Mucosa of descending colon (tissue), 3 donors: ENCODE results near the gene CEP63. TPM values are rescaled to one million over a fixed set of nuclear protein-coding genes. Genes with fewer than 3 reads are reported as not detected.

Experiments used
- ATAC-seq: fragments of 200-7000 bp; cut with Tn5 transposase; one replicate; pipeline ENCODE4 v1.9.1; 2020; ENCODE audit warnings: mild to moderate bottlenecking, moderate library complexity
- DNase-seq, 3 donors: peaks; one replicate each; pipeline ENCODE4 v3.0.0-alpha.2; 2020
- H3K36me3 ChIP-seq: fragments of 200-600 bp; one replicate; pipeline ENCODE4 v1.8.0; 2021; ENCODE audit warnings: low read depth, mild to moderate bottlenecking
- H3K4me1 ChIP-seq: fragments of 200-600 bp; one replicate; pipeline ENCODE4 v1.8.0; 2021; ENCODE audit warnings: low read depth, mild to moderate bottlenecking
- H3K4me3 ChIP-seq: fragments of 200-600 bp; one replicate; pipeline ENCODE4 v1.8.0; 2021; ENCODE audit warnings: mild to moderate bottlenecking
- H3K9me3 ChIP-seq: fragments of 200-600 bp; one replicate; pipeline ENCODE4 v1.8.0; 2021; ENCODE audit warnings: mild to moderate bottlenecking
- intact Hi-C, 2 donors: fragments of 100-400 bp; cut with DNase I in 1 of 2; cut with micrococcal nuclease in 1 of 2; formaldehyde crosslinking; loops; one replicate each; pipeline versions ENCODE4 v1.11.0 to v1.11.1; 2022; cut with DNase I, micrococcal nuclease
- total RNA-seq, 3 donors: library from RNA; stranded (reverse); fragmentation: NEBNext Ultra II Directional in 2 of 3; extraction: Animal tissue kit (Norgen Biotek cat#: 25700) in 2 of 3; gene quantifications; one replicate each; pipeline versions ENCODE4 v1.2.1 to v1.2.4, GENCODE V29; 2021 to 2023
- TF ChIP-seq, protein P1 (sequence below): fragments of 200-600 bp; IDR thresholded peaks from one replicate; pipeline ENCODE4 v1.8.0; 2022; ENCODE audit warnings: antibody characterized with exemption, mild to moderate bottlenecking
- donor health status: DM: no; HTN: no; CAD: no; lungs with moderate emphysema.
- donor health status: DM: no; HTN: no; CAD: no.
- donor health status: DM: no; HTN: yes; CAD: no.

Gene CEP63
- total RNA-seq, 3 donors from 2014 or later = 19.8 to 34.2 (median 19.8) TPM

- Histone ChIP-seq H3K36me3 (no peaks in the 10 kb centered on the region), H3K4me3 (no peak overlapping the region), H3K9me3 (no peaks in the 10 kb centered on the region), H3K4me1 (no peaks in the 10 kb centered on the region)
- no peak for ATAC-seq
- DNase-seq = no peak
- TF ChIP-seq, protein P1, sequence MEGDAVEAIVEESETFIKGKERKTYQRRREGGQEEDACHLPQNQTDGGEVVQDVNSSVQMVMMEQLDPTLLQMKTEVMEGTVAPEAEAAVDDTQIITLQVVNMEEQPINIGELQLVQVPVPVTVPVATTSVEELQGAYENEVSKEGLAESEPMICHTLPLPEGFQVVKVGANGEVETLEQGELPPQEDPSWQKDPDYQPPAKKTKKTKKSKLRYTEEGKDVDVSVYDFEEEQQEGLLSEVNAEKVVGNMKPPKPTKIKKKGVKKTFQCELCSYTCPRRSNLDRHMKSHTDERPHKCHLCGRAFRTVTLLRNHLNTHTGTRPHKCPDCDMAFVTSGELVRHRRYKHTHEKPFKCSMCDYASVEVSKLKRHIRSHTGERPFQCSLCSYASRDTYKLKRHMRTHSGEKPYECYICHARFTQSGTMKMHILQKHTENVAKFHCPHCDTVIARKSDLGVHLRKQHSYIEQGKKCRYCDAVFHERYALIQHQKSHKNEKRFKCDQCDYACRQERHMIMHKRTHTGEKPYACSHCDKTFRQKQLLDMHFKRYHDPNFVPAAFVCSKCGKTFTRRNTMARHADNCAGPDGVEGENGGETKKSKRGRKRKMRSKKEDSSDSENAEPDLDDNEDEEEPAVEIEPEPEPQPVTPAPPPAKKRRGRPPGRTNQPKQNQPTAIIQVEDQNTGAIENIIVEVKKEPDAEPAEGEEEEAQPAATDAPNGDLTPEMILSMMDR = no peak
- intact Hi-C loops = loop anchor here in 1 of 2 donors (10.0 kb wide), 1 partner anchor 78 kb away; no protein-coding TSS in a partner anchor
Observed at GRCh38 chr3:134462331-134462941, 23.4 kb upstream of the CEP63 start.

GRCh38 chr3:134463676-134464063 lies 22.2 kb upstream of the CEP63 start:
- H3K36me3 ChIP-seq = no peaks in the 10 kb centered on the region
- TF ChIP-seq, protein P1 = no peak
- no peaks in the 10 kb centered on the region for H3K9me3 ChIP-seq
- H3K4me1 ChIP-seq = no peaks in the 10 kb centered on the region
- H3K4me3 ChIP-seq = no peak overlapping the region
- DNase-seq (no peak), ATAC-seq (no peak)
- intact Hi-C loops = loop anchor here in 1 of 2 donors (10.0 kb wide), 1 partner anchor 79 kb away; no protein-coding TSS in a partner anchor

DNA sequence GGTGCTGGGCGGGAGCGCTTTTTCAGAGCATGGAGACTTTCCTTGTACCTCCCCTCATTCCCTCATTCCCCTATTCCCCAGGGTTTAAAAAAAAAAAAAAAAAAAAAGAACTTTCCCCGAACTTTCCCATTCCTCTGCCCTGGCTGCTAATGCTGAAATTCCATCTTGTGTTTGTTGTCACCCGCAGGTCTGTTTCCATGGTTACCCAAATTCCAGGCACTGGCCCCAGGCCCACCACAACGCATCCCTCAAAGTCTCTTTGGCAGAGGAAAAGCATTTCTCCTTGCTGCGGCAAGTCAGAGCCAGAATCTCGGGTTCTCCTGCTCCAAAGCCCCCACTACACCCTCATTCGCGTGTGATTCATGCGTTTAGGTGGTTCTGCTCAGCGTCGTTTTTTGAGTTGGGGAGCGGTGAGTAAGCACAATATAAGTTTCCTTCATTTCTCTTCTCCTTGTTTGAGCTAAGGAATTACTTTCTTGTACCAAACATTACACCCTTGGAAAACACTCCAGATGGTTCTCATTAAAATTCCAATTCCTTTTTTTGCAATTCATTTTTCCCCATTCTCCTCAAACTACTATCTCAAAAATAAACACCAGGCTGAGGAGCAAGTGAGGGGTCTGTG lies 21.7 kb upstream of the CEP63 start:
- intact Hi-C loops = loop anchor here in 1 of 2 donors (10.0 kb wide), 1 partner anchor 79 kb away; no protein-coding TSS in a partner anchor
- peak; percentile 56 for ATAC-seq
- TF ChIP-seq, protein P1 = no peak
- Histone ChIP-seq H3K9me3 (no peaks in the 10 kb centered on the region), H3K4me1 (no peaks in the 10 kb centered on the region), H3K36me3 (no peaks in the 10 kb centered on the region), H3K4me3 (no peak overlapping the region)
- DNase-seq = peak; percentile 30 to 69 (median 45)

DNA sequence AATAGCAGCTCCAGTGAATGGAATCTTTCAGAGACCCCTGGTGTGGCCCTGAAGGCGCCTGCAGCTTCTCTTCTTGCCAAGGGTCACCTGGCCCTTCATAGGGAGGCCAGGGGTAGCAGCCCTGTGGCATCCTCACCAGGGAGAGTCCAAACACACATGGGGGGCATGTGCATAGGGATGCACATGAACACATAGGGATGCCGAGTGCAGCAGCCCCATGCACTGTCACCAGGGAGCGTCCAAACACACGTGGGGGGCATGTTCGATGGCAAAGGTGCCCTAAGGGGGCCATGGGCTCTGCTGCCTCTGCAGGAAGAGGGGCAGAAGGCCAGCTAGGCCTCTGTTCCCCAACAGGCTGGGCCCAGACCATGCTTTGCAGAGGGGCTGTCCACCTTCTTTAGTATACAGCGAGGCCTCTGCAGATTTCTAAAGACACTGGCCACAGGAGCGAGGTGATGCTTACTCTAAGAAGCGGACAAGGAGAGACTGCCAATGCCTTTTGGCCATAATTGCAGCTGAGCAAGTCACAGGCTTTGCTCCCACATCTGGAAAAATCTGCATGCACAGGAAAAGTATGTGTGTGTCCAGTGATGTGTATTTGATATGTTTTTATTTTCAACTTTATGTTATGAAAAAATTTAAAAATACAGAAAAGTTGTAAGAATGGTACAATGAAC lies 21.0 kb upstream of the CEP63 start:
- H3K36me3 ChIP-seq = no peaks in the 10 kb centered on the region
- no peaks in the 10 kb centered on the region for H3K9me3 ChIP-seq
- DNase-seq (no peak), ATAC-seq (no peak)
- no peak overlapping the region for H3K4me3 ChIP-seq
- TF ChIP-seq, protein P1 = no peak
- H3K4me1 ChIP-seq = no peaks in the 10 kb centered on the region
- intact Hi-C loops = loop anchor here in 1 of 2 donors (10.0 kb wide), 1 partner anchor 80 kb away; no protein-coding TSS in a partner anchor

DNA sequence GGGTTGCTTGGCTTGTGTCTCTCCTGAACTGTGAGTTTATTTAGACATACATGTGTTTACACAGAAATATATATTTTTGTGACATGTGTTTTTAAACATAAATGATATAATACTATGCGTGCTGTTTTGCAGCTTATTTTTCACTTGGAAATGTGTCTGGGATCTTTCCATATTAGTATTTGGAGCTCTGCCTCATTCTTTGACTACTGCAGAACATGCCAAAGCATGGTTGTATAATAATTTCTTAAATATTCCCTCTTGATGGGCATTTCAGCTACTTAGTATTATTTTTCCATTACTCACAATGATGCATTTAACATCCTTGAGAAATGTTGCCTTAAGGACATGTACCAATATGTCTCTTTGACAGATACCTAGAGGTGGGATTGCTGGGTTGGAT lies 19.5 kb upstream of the CEP63 start:
- intact Hi-C loops = loop anchor here in 1 of 2 donors (10.0 kb wide), 1 partner anchor 82 kb away; no protein-coding TSS in a partner anchor
- no peak for ATAC-seq
- H3K9me3 ChIP-seq = no peaks in the 10 kb centered on the region
- TF ChIP-seq, protein P1 = no peak
- H3K4me1 ChIP-seq = no peaks in the 10 kb centered on the region
- H3K36me3 ChIP-seq = no peaks in the 10 kb centered on the region
- DNase-seq = no peak
- H3K4me3 ChIP-seq = no peak overlapping the region
